Neural progenitor cell (in vitro differentiated cells): Measurements from ENCODE around the gene KIF21A. TPM values are rescaled to one million over a fixed set of nuclear protein-coding genes. Genes with fewer than 3 reads are reported as not detected.
A peak's percentile ranks its signal among the peaks of the same experiment; 100 is the strongest.

ENCODE experiments used
- DNase-seq: peaks from one replicate; pipeline ENCODE4 v3.0.0-alpha.2; 2016; ENCODE audit warnings: low spot score
- H2AFZ ChIP-seq: fragments of 200-600 bp; sonication (generic); replicated peaks from 2 replicates; pipeline ENCODE4 v1.6.1; 2016; ENCODE audit warnings: antibody characterized with exemption
- H3F3A ChIP-seq: fragments of 200-600 bp; sonication (generic); 2 replicates; pipeline ENCODE4 v1.6.1; 2016; ENCODE audit warnings: antibody characterized with exemption, low read depth
- H3K27ac ChIP-seq: fragments of 200-600 bp; sonication (generic); 2 replicates; pipeline ENCODE4 v1.5.1; 2016; ENCODE audit warnings: mild to moderate bottlenecking
- H3K27me3 ChIP-seq: fragments of 200-600 bp; sonication (generic); 2 replicates; pipeline ENCODE4 v1.6.1; 2016; ENCODE audit warnings: mild to moderate bottlenecking, moderate library complexity
- H3K36me3 ChIP-seq: fragments of 200-600 bp; sonication (generic); 2 replicates; pipeline ENCODE4 v1.5.1; 2016
- H3K4me1 ChIP-seq: fragments of 200-600 bp; sonication (generic); 2 replicates; pipeline ENCODE4 v1.6.1; 2016; ENCODE audit warnings: mixed run types
- H3K4me2 ChIP-seq: fragments of 200-600 bp; sonication (generic); 2 replicates; pipeline ENCODE4 v1.6.1; 2016
- H3K4me3 ChIP-seq: fragments of 200-600 bp; sonication (generic); 2 replicates; pipeline ENCODE4 v1.5.1; 2016
- H3K79me2 ChIP-seq: fragments of 200-600 bp; sonication (generic); 2 replicates; pipeline ENCODE4 v1.6.1; 2016; ENCODE audit warnings: low read depth
- H3K9ac ChIP-seq: fragments of 200-600 bp; sonication (generic); 2 replicates; pipeline ENCODE4 v1.6.1; 2016
- H3K9me3 ChIP-seq: fragments of 200-600 bp; sonication (generic); 2 replicates; pipeline ENCODE4 v1.5.1; 2016; ENCODE audit warnings: low read depth
- H4K20me1 ChIP-seq: fragments of 200-600 bp; sonication (generic); 2 replicates; pipeline ENCODE4 v1.6.1; 2016; ENCODE audit warnings: low read depth
- H3K27ac Mint-ChIP-seq: 3 replicates; pipeline ENCODE4 v1.8.0; 2021; ENCODE audit warnings: mixed read lengths
- H3K27me3 Mint-ChIP-seq: 2 replicates; pipeline ENCODE4 v1.8.0; 2022; ENCODE audit warnings: low read depth, mild to moderate bottlenecking, inconsistent platforms, moderate library complexity, mixed read lengths; ENCODE audit not compliant: insufficient read depth
- H3K36me3 Mint-ChIP-seq: 3 replicates; pipeline ENCODE4 v1.8.0; 2021; ENCODE audit warnings: mixed read lengths
- H3K4me1 Mint-ChIP-seq: 3 replicates; pipeline ENCODE4 v1.8.0; 2021; ENCODE audit warnings: mixed read lengths
- H3K4me3 Mint-ChIP-seq: 3 replicates; pipeline ENCODE4 v1.8.0; 2021; ENCODE audit warnings: mild to moderate bottlenecking, moderate library complexity, mixed read lengths
- H3K9me3 Mint-ChIP-seq: 3 replicates; pipeline ENCODE4 v1.8.0; 2020; ENCODE audit warnings: mixed read lengths
- EZH2 ChIP-seq: fragments of 200-600 bp; sonication (generic); IDR thresholded peaks from 2 replicates; pipeline ENCODE4 v1.6.1; 2017; ENCODE audit warnings: antibody characterized with exemption, mild to moderate bottlenecking, moderate library complexity
- EZH2phosphoT487 ChIP-seq: fragments of 200-600 bp; sonication (generic); IDR thresholded peaks from 2 replicates; pipeline ENCODE4 v1.6.1; 2017; ENCODE audit warnings: antibody characterized with exemption
- total RNA-seq: library from RNA; depleted of rRNA; stranded (reverse); fragments of >200 nt; gene quantifications from 2 replicates; pipeline ENCODE4 v1.2.3, GENCODE V29; 2015; ENCODE audit warnings: low replicate concordance
- TF ChIP-seq, protein P1 (sequence below): fragments of 200-600 bp; sonication (generic); IDR thresholded peaks from 2 replicates; pipeline ENCODE4 v1.5.1; 2017; ENCODE audit warnings: antibody characterized with exemption, mild to moderate bottlenecking

KIF21A gene
- total RNA-seq, 1 donor from 2014 or later = 54.2 TPM

DNA sequence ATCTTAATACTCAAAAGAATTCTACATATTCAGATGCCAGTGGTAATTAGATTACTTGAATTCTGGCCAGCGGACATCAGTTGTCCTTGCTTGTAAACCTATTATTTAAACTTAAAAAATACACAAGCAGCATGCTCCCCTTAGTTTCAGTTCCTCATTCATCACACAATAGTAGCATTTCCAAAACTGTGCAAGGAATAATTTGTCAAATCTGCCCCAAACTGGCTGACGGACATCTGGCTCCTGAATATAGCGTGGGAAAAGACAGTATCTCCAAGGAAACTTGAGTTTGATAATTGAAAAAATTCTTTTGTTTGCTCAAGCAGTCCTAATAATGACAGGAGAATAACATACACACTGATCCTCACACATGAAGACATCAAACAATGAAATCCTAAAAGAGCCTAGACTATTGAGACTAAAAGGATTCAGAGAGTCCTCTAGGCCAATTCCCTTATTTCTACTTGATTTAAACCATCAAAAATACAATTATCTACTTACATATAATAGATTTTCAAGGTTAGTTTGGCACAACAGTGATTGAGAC, 90.4 kb downstream of the KIF21A start:
- Histone ChIP-seq H3F3A (no peaks in the 10 kb centered on the region), H3K79me2 (no peaks in the 10 kb centered on the region), H3K9ac (no peak overlapping the region), H3K9me3 (no peaks in the 10 kb centered on the region), H3K27ac (no peak overlapping the region), H3K27me3 (no peaks in the 10 kb centered on the region), H3K36me3 (no peaks in the 10 kb centered on the region), H4K20me1 (no peaks in the 10 kb centered on the region), H3K4me1 (peaks cover 4% of the 10 kb centered on the region), H3K4me3 (no peak overlapping the region), H3K4me2 (no peak overlapping the region), H2AFZ (no peak overlapping the region)
- Mint-ChIP-seq H3K4me1 (peaks cover 20% of the 10 kb centered on the region), H3K27ac (no peak overlapping the region), H3K36me3 (peaks cover 36% of the 10 kb centered on the region), H3K9me3 (no peaks in the 10 kb centered on the region), H3K4me3 (no peak overlapping the region), H3K27me3 (no peaks in the 10 kb centered on the region)
- DNase-seq = no peak
- no peak for TF ChIP-seq EZH2phosphoT487
- TF ChIP-seq, protein P1, sequence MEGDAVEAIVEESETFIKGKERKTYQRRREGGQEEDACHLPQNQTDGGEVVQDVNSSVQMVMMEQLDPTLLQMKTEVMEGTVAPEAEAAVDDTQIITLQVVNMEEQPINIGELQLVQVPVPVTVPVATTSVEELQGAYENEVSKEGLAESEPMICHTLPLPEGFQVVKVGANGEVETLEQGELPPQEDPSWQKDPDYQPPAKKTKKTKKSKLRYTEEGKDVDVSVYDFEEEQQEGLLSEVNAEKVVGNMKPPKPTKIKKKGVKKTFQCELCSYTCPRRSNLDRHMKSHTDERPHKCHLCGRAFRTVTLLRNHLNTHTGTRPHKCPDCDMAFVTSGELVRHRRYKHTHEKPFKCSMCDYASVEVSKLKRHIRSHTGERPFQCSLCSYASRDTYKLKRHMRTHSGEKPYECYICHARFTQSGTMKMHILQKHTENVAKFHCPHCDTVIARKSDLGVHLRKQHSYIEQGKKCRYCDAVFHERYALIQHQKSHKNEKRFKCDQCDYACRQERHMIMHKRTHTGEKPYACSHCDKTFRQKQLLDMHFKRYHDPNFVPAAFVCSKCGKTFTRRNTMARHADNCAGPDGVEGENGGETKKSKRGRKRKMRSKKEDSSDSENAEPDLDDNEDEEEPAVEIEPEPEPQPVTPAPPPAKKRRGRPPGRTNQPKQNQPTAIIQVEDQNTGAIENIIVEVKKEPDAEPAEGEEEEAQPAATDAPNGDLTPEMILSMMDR = no peak
- no peak for TF ChIP-seq EZH2

DNA sequence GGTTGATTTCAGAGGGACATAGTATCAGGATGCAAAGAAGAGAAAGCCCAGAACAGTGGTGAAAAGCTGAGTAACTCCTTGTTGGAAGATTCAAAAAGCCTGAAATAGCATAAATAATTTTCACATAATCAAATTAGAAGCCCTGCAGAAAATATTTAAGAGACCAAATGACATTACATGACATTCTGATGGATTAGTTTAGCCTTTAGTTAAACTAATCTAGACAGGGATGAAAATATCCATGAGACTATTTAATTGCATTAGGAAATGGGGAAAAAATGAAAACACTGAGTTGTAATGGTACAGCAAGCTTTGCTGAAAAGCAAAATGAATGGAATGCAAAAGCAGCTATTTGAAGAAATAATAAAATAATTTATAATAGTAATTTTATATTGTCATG, 91.8 kb downstream of the KIF21A start:
- Histone ChIP-seq H3K9me3 (no peaks in the 10 kb centered on the region), H3K4me2 (no peak overlapping the region), H3K79me2 (no peaks in the 10 kb centered on the region), H3K36me3 (no peaks in the 10 kb centered on the region), H4K20me1 (no peaks in the 10 kb centered on the region), H3F3A (no peaks in the 10 kb centered on the region), H3K4me3 (no peak overlapping the region), H3K27me3 (no peaks in the 10 kb centered on the region), H3K9ac (no peak overlapping the region), H2AFZ (no peak overlapping the region), H3K4me1 (peaks cover 4% of the 10 kb centered on the region), H3K27ac (no peak overlapping the region)
- no peaks in the 10 kb centered on the region for H3K27me3 Mint-ChIP-seq
- H3K27ac Mint-ChIP-seq = peak overlapping the region; percentile 74
- DNase-seq = no peak
- no peak overlapping the region for H3K4me3 Mint-ChIP-seq
- peaks cover 20% of the 10 kb centered on the region for H3K4me1 Mint-ChIP-seq
- H3K9me3 Mint-ChIP-seq = no peaks in the 10 kb centered on the region
- TF ChIP-seq, protein P1 = no peak
- no peak for TF ChIP-seq EZH2phosphoT487
- no peak for TF ChIP-seq EZH2
- peaks cover 27% of the 10 kb centered on the region for H3K36me3 Mint-ChIP-seq

DNA sequence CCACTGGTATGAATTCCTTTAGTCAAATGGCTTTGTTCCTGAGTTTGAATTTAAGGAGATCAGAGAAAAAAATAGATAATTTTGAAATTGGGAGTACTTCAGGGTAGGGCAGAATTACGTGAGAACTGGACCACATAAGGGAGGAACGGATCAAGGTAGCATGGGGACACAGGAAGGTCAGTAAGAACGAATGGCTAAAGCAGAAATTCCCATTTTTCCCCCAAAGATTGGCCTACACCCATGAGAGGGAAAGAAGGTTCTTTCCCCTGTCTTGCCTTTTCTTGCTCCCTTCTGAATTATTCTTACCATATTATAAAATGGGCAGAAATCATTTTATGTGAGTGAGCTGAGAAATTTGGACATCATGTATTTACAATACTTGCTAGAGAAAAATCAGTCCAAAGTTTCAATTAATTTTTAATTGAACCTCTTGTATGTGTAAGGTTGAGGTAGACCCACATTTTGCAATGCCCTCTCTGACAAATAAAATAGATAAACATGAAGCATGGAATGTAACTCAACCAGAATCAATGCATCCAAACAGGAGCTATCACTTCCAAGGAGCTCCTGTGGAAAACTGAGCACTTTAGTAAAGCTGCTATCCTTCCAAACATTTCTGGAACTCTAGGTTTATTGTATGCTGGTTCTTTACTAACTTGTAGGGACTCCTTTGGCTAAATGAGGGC, 93.8 kb downstream of the KIF21A start:
- Histone ChIP-seq H2AFZ (no peak overlapping the region), H3K4me1 (peaks cover 4% of the 10 kb centered on the region), H3K27ac (no peak overlapping the region), H3K9me3 (no peaks in the 10 kb centered on the region), H3K4me3 (no peak overlapping the region), H3K4me2 (no peak overlapping the region), H3K27me3 (no peaks in the 10 kb centered on the region), H3K36me3 (no peaks in the 10 kb centered on the region), H3F3A (no peaks in the 10 kb centered on the region), H3K9ac (no peak overlapping the region), H3K79me2 (no peaks in the 10 kb centered on the region), H4K20me1 (no peaks in the 10 kb centered on the region)
- TF ChIP-seq EZH2 (no peak), EZH2phosphoT487 (no peak)
- TF ChIP-seq, protein P1 = no peak
- H3K9me3 Mint-ChIP-seq = no peaks in the 10 kb centered on the region
- H3K4me1 Mint-ChIP-seq = peaks cover 22% of the 10 kb centered on the region
- H3K36me3 Mint-ChIP-seq = peaks cover 18% of the 10 kb centered on the region
- H3K27ac Mint-ChIP-seq = peak overlapping the region; percentile 13
- H3K4me3 Mint-ChIP-seq = no peak overlapping the region
- no peak for DNase-seq
- H3K27me3 Mint-ChIP-seq = no peaks in the 10 kb centered on the region
